NB4 (cell line): Measurements from ENCODE around the gene ENOX2.

Experiments used
- DNase-seq: peaks from one replicate; pipeline ENCODE4 v3.0.0; 2010; ENCODE audit warnings: low read depth
- H3K4me3 ChIP-seq: one replicate; pipeline ENCODE4 v1.5.1; 2011; ENCODE audit warnings: mild to moderate bottlenecking, low read depth, low read length, moderate library complexity
- CTCF ChIP-seq: IDR thresholded peaks from one replicate; pipeline ENCODE4 v1.5.1; 2012; ENCODE audit warnings: low read depth, low read length
- MAX ChIP-seq: IDR thresholded peaks from 2 replicates; pipeline ENCODE4 v1.6.1; 2011; ENCODE audit warnings: low read depth, low read length
- MYC ChIP-seq: IDR thresholded peaks from 2 replicates; pipeline ENCODE4 v1.6.1; 2011; ENCODE audit warnings: low read depth, low read length
- POLR2A ChIP-seq: IDR thresholded peaks from 2 replicates; pipeline ENCODE4 v1.6.1; 2011; ENCODE audit warnings: mild to moderate bottlenecking; ENCODE audit not compliant: insufficient read length; ENCODE audit errors: extremely low read depth

Gene ENOX2

DNA sequence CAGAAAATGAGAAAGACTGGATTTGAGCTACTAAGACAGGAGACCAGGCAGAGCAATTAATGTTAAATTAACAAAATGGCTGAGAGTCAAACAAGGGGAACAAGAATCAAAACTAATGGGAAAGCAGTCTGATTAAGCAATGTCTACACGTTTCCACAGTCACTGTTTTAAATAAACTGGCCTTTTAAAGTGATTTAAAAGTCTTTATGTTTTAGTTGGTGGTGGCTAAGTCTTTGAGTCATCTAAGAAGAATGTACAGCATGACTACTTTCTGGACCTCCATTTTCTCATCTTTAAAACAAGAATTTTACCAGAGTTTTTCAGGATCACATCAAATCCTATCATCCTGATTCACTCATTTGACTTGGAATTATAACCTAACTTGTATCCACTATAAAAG lies 233.8 kb downstream of the ENOX2 start:
- no peak for TF ChIP-seq MYC
- TF ChIP-seq POLR2A, result no peak
- no peak for TF ChIP-seq MAX
- no peak for TF ChIP-seq CTCF
- DNase-seq, result no peak
- H3K4me3 ChIP-seq, result no peak overlapping the region

- no peak overlapping the region for H3K4me3 ChIP-seq
- no peak for TF ChIP-seq POLR2A
- no peak for TF ChIP-seq MAX
- TF ChIP-seq MYC, result no peak
- no peak for TF ChIP-seq CTCF
- DNase-seq, result no peak
Measured at GRCh38 chrX:130665263-130665662, 237.7 kb downstream of the ENOX2 start.

GRCh38 chrX:130658310-130658709 lies 244.7 kb downstream of the ENOX2 start:
- DNase-seq, result no peak
- no peak for TF ChIP-seq POLR2A
- TF ChIP-seq MYC, result no peak
- no peak for TF ChIP-seq CTCF
- TF ChIP-seq MAX, result no peak
- H3K4me3 ChIP-seq, result no peak overlapping the region

DNA sequence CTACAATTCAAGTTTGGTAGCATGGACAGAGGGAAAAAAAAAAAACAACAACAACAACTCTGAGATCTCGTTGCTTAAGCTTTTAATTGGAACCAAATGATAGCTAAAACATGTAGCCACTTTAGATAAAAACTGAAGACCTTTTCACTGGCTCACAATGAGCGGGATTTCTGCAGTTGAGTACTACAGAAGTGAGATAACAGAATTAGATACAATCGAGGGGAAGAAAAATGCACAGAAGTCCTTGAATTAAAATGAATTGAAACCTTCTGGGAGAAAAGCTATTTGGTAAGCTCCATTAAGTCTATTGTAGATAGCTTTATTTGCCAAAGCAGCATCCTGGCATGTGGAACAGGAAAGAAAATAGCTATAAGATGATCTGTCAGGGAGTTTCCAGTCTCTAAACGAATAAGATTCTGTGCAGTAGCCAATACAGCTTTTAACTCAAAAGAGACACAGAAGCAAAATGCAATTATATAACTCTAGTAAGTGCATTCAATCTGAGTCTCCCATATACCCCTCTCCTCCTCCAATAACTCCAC lies 248.5 kb downstream of the ENOX2 start:
- no peak overlapping the region for H3K4me3 ChIP-seq
- DNase-seq, result no peak
- TF ChIP-seq MAX (no peak), POLR2A (no peak), CTCF (no peak), MYC (no peak)

GRCh38 chrX:130652824-130653578 lies 250.0 kb downstream of the ENOX2 start:
- H3K4me3 ChIP-seq, result no peak overlapping the region
- TF ChIP-seq CTCF, result no peak
- TF ChIP-seq MYC, result no peak
- TF ChIP-seq MAX, result no peak
- no peak for TF ChIP-seq POLR2A
- no peak for DNase-seq

DNA sequence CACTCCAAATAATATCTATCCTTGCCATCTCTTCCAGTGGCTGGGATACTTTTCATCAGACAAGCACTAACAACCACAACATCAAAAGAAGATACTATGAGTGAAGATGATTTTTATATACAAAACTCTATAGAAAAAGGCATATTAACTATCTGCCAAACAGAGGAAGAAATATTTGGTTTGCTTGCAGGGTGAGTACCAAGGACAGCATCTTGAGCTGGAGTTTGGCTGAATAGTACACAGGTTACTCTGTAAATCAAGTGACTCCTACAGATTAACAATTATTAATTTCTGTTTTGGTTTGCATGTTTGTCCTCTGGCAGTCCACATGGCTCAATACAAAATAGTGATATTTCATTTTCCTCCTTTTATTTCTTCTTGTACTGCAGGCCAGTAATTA lies 253.3 kb downstream of the ENOX2 start:
- no peak for DNase-seq
- no peak overlapping the region for H3K4me3 ChIP-seq
- TF ChIP-seq MYC (no peak), POLR2A (no peak), CTCF (no peak), MAX (no peak)
